HEK293 (cell line): ENCODE data around the gene ZSCAN22.

Experiments used
- GFI1B ChIP-seq: fragments of 450-650 bp; formaldehyde crosslinking; IDR thresholded peaks from 2 replicates; pipeline ENCODE4 v1.5.1; 2016; ENCODE audit warnings: missing biosample characterization, missing genetic modification characterization
- HOXD13 ChIP-seq: sonication (generic); formaldehyde crosslinking; IDR thresholded peaks from 2 replicates; pipeline ENCODE4 v1.8.0; 2022; ENCODE audit warnings: missing genetic modification reagents, borderline replicate concordance
- INSM2 ChIP-seq: fragments of 450-650 bp; formaldehyde crosslinking; IDR thresholded peaks from 2 replicates; pipeline ENCODE4 v1.5.1; 2016; ENCODE audit warnings: missing biosample characterization, missing genetic modification characterization
- PRDM1 ChIP-seq: fragments of 450-650 bp; formaldehyde crosslinking; IDR thresholded peaks from 2 replicates; pipeline ENCODE4; 2016; ENCODE audit warnings: missing biosample characterization, missing genetic modification characterization
- REST ChIP-seq: fragments of 450-650 bp; formaldehyde crosslinking; IDR thresholded peaks from 2 replicates; pipeline ENCODE4 v1.5.1; 2016; ENCODE audit warnings: missing biosample characterization, missing genetic modification characterization
- TSHZ1 ChIP-seq: fragments of 450-650 bp; formaldehyde crosslinking; IDR thresholded peaks from 2 replicates; pipeline ENCODE4 v1.5.1; 2016; ENCODE audit warnings: missing biosample characterization, missing genetic modification characterization, borderline replicate concordance
- ZBTB17 ChIP-seq: fragments of 450-650 bp; formaldehyde crosslinking; IDR thresholded peaks from 2 replicates; pipeline ENCODE4 v1.5.1; 2016; ENCODE audit warnings: missing biosample characterization, missing genetic modification characterization
- ZBTB8A ChIP-seq: fragments of 450-650 bp; formaldehyde crosslinking; IDR thresholded peaks from 2 replicates; pipeline ENCODE4 v1.5.1; 2016; ENCODE audit warnings: missing biosample characterization, missing genetic modification characterization
- ZFP3 ChIP-seq: fragments of 450-650 bp; formaldehyde crosslinking; IDR thresholded peaks from 2 replicates; pipeline ENCODE4 v1.5.1; 2016; ENCODE audit warnings: low read depth, missing biosample characterization, missing genetic modification characterization
- ZFP69B ChIP-seq: fragments of 450-650 bp; formaldehyde crosslinking; IDR thresholded peaks from 2 replicates; pipeline ENCODE4 v1.5.1; 2016; ENCODE audit warnings: missing biosample characterization, missing genetic modification characterization
- ZNF10 ChIP-seq: fragments of 450-650 bp; formaldehyde crosslinking; IDR thresholded peaks from 2 replicates; pipeline ENCODE4 v1.5.1; 2017; ENCODE audit warnings: missing biosample characterization, missing genetic modification characterization
- ZNF155 ChIP-seq: fragments of 450-650 bp; formaldehyde crosslinking; IDR thresholded peaks from 2 replicates; pipeline ENCODE4 v1.5.1; 2016; ENCODE audit warnings: missing biosample characterization, missing genetic modification characterization
- ZNF221 ChIP-seq: fragments of 450-650 bp; formaldehyde crosslinking; IDR thresholded peaks from 2 replicates; pipeline ENCODE4 v1.5.1; 2017; ENCODE audit warnings: missing biosample characterization, missing genetic modification characterization, borderline replicate concordance
- ZNF23 ChIP-seq: fragments of 450-650 bp; formaldehyde crosslinking; IDR thresholded peaks from 2 replicates; pipeline ENCODE4 v1.5.1; 2016; ENCODE audit warnings: missing biosample characterization, missing genetic modification characterization, borderline replicate concordance
- ZNF248 ChIP-seq: fragments of 450-650 bp; formaldehyde crosslinking; IDR thresholded peaks from 2 replicates; pipeline ENCODE4 v1.5.1; 2017; ENCODE audit warnings: missing biosample characterization, missing genetic modification characterization
- ZNF354C ChIP-seq: fragments of 450-650 bp; formaldehyde crosslinking; IDR thresholded peaks from 2 replicates; pipeline ENCODE4 v1.5.1; 2016; ENCODE audit warnings: missing biosample characterization, missing genetic modification characterization, low read depth, borderline replicate concordance
- ZNF398 ChIP-seq: fragments of 450-650 bp; formaldehyde crosslinking; IDR thresholded peaks from 2 replicates; pipeline ENCODE4 v1.5.1; 2017; ENCODE audit warnings: missing biosample characterization, missing genetic modification characterization
- ZNF529 ChIP-seq: fragments of 450-650 bp; formaldehyde crosslinking; IDR thresholded peaks from 2 replicates; pipeline ENCODE4 v1.5.1; 2017; ENCODE audit warnings: missing genetic modification characterization, missing biosample characterization; ENCODE audit not compliant: insufficient replicate concordance
- ZNF530 ChIP-seq: fragments of 450-650 bp; formaldehyde crosslinking; IDR thresholded peaks from 2 replicates; pipeline ENCODE4 v1.5.1; 2016; ENCODE audit warnings: low read depth, missing biosample characterization, missing genetic modification characterization
- ZNF645 ChIP-seq: fragments of 450-650 bp; formaldehyde crosslinking; IDR thresholded peaks from 2 replicates; pipeline ENCODE4; 2016; ENCODE audit warnings: missing biosample characterization, missing genetic modification characterization
- ZNF658 ChIP-seq: fragments of 450-650 bp; formaldehyde crosslinking; IDR thresholded peaks from 2 replicates; pipeline ENCODE4; 2016; ENCODE audit warnings: missing biosample characterization, missing genetic modification characterization
- ZNF830 ChIP-seq: fragments of 450-650 bp; IDR thresholded peaks from 2 replicates; pipeline ENCODE4 v1.5.0; 2018; ENCODE audit warnings: missing biosample characterization, missing genetic modification characterization, low read depth, mild to moderate bottlenecking, moderate library complexity
- ZSCAN16 ChIP-seq: fragments of 450-650 bp; formaldehyde crosslinking; IDR thresholded peaks from 2 replicates; pipeline ENCODE4 v1.5.1; 2016; ENCODE audit warnings: missing biosample characterization, missing genetic modification characterization
- ZSCAN18 ChIP-seq: fragments of 450-650 bp; formaldehyde crosslinking; IDR thresholded peaks from 2 replicates; pipeline ENCODE4 v1.5.1; 2016; ENCODE audit warnings: missing biosample characterization, missing genetic modification characterization

ZSCAN22 gene

GRCh38 chr19:58326914-58327726, at the start of gene ZSCAN22 (continued):
- TF ChIP-seq ZNF398 (tag by site-specific recombination), result no peak
- no peak for TF ChIP-seq ZNF830 (tag by site-specific recombination)
- TF ChIP-seq HOXD13 (CRISPR knock-in tag), result peak; percentile 82; the same call in 1 of the 2 replicates
- no peak for TF ChIP-seq ZNF248 (tag by site-specific recombination)
- TF ChIP-seq ZNF645 (tag by site-specific recombination), result 0 out of 2 replicates have a peak, but pooled peaks have one; percentile 8
- peak; percentile 63 for TF ChIP-seq INSM2
- TF ChIP-seq ZFP3 (tag by site-specific recombination), result no peak
- no peak for TF ChIP-seq GFI1B
- peak; percentile 87 for TF ChIP-seq ZNF10 (tag by site-specific recombination)
- peak; percentile 91 for TF ChIP-seq ZBTB17
- no peak for TF ChIP-seq TSHZ1
- TF ChIP-seq ZNF221 (tag by site-specific recombination), result no peak
- peak; percentile 72; the same call in 1 of the 2 replicates for TF ChIP-seq ZSCAN16 (tag by site-specific recombination)
- TF ChIP-seq ZNF155 (tag by site-specific recombination), result no peak
- TF ChIP-seq ZNF354C, result no peak
- TF ChIP-seq ZNF530 (tag by site-specific recombination), result no peak
- TF ChIP-seq PRDM1, result no peak
- TF ChIP-seq ZNF23 (tag by site-specific recombination), result 0 out of 2 replicates have a peak, but pooled peaks have one; percentile 48
- TF ChIP-seq ZNF658 (tag by site-specific recombination), result no peak
- no peak for TF ChIP-seq ZNF529
- peak; percentile 45; the same call in 1 of the 2 replicates for TF ChIP-seq ZBTB8A (tag by site-specific recombination)
- peak; percentile 57 for TF ChIP-seq REST (tag by site-specific recombination)
- TF ChIP-seq ZFP69B (tag by site-specific recombination), result peak; percentile 82
- no peak; the same call in 1 of the 2 replicates for TF ChIP-seq ZSCAN18 (tag by site-specific recombination)
